ENCODE results near the gene FMN2. TPM values are rescaled to one million over a fixed set of nuclear protein-coding genes. Genes with fewer than 3 reads are reported as not detected.

FMN2 gene
- total RNA-seq, 1 experiment from 2014 or later, result 0.59 TPM

DNA sequence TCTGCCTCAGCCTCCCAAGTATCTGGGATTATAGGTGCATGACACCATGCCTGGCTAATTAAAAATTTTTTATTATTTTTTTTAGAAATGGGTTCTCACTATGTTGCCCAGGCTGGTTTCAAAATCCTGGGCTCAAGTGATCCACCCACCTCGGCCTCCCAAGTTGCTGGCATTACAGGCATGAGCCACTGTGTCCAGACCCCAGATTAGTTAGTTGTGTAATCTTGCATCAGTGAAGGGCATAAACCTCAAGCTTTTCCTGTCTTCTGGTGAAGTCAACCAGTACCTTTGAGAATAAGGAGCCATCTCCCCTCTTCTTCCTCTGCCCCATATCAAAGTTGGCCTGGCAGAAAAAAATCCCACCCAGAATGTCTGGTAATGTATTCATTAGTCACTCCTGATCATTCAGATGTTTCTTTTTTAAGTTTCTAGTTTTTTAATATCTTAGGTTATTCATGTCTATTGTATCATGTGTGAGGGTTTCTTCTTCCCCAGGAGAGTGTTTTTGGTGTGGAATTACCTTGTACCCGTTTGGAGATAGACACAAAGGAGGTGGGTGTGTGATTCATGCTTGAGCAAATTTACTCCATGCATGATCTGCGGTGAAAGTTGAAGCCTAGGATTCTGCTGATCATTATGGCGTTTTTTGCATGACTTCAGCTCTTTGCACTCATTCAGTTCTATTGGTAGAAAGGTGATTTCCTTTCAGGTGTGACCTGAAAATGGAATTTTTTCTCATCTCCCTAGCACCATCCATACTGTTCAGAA, 144.0 kb downstream of the FMN2 start:
- Histone ChIP-seq H3K23me2 (ENCODE audit: insufficient read length, low read depth, low read length, poor library complexity, severe bottlenecking) (no peaks in the 10 kb centered on the region), H3K14ac (ENCODE audit: insufficient read depth, low read length) (no peak overlapping the region), H3K9me3 (ENCODE audit: control insufficient read depth, low read depth, low read length) (no peaks in the 10 kb centered on the region), H4K91ac (ENCODE audit: insufficient read length, low read depth, low read length) (no peak overlapping the region), H4K5ac (ENCODE audit: insufficient read length, low read depth, low read length) (no peak overlapping the region), H3K23ac (ENCODE audit: insufficient read length, low read depth, low read length) (no peak overlapping the region), H3K27me3 (ENCODE audit: insufficient read depth, low read length) (no peaks in the 10 kb centered on the region), H3K4me1 (ENCODE audit: insufficient read depth, low read length) (no peaks in the 10 kb centered on the region), H3K56ac (ENCODE audit: insufficient read length, low read depth, low read length) (no peak overlapping the region), H3T11ph (ENCODE audit: low read length) (no peak overlapping the region), H4K8ac (replicated peaks; ENCODE audit: insufficient read length, low read depth, low read length) (no peak overlapping the region), H3K79me1 (ENCODE audit: insufficient read depth, low read depth, low read length, poor library complexity, severe bottlenecking) (no peaks in the 10 kb centered on the region), H2BK120ac (ENCODE audit: low read depth, low read length, poor library complexity, severe bottlenecking) (no peak overlapping the region), H2AFZ (ENCODE audit: low read length) (no peak overlapping the region), H4K20me1 (ENCODE audit: control insufficient read depth, insufficient read depth, insufficient read length) (no peaks in the 10 kb centered on the region), H3K79me2 (ENCODE audit: insufficient read depth, low read length) (no peaks in the 10 kb centered on the region), H3K4me2 (ENCODE audit: insufficient read depth, insufficient read length, low read length) (no peak overlapping the region), H3K18ac (ENCODE audit: insufficient read length, low read depth, low read length) (no peak overlapping the region), H3K4ac (ENCODE audit: low read depth, low read length) (no peak overlapping the region), H2BK20ac (ENCODE audit: low read depth, low read length, poor library complexity, severe bottlenecking) (no peak overlapping the region), H2BK15ac (ENCODE audit: low read depth, low read length) (no peak overlapping the region), H3K9ac (ENCODE audit: extremely low read depth, insufficient read length, low read length) (no peak overlapping the region), H2BK12ac (ENCODE audit: insufficient read length, low read depth, low read length) (no peak overlapping the region), H2AK5ac (ENCODE audit: insufficient read length, low read length) (no peak overlapping the region), H3K27ac (ENCODE audit: insufficient read length, low read depth, low read length) (no peak overlapping the region), H2BK5ac (ENCODE audit: insufficient read length, low read length) (no peak overlapping the region)
- H3K4me3 Mint-ChIP-seq, result no peak overlapping the region
- H3K27ac Mint-ChIP-seq, result no peak overlapping the region
- no peaks in the 10 kb centered on the region for H3K36me3 Mint-ChIP-seq (ENCODE audit: insufficient read depth in 1 of 3, low read depth in 3 of 3)
- H3K27me3 Mint-ChIP-seq (ENCODE audit: low read depth), result no peaks in the 10 kb centered on the region
- no CpG with 5 or more reads among the region's 4 CpGs for WGBS (ENCODE audit: extremely low coverage, insufficient read length, low lambda C conversion rate)
- H3K4me1 Mint-ChIP-seq, result no peaks in the 10 kb centered on the region
- H3K9me3 Mint-ChIP-seq, result no peaks in the 10 kb centered on the region
- no peak for DNase-seq
- TF ChIP-seq CTCF (conservative IDR thresholded peaks at IDR 0.05), result no peak
